Measurements from ENCODE around the gene FARP1.

DNA sequence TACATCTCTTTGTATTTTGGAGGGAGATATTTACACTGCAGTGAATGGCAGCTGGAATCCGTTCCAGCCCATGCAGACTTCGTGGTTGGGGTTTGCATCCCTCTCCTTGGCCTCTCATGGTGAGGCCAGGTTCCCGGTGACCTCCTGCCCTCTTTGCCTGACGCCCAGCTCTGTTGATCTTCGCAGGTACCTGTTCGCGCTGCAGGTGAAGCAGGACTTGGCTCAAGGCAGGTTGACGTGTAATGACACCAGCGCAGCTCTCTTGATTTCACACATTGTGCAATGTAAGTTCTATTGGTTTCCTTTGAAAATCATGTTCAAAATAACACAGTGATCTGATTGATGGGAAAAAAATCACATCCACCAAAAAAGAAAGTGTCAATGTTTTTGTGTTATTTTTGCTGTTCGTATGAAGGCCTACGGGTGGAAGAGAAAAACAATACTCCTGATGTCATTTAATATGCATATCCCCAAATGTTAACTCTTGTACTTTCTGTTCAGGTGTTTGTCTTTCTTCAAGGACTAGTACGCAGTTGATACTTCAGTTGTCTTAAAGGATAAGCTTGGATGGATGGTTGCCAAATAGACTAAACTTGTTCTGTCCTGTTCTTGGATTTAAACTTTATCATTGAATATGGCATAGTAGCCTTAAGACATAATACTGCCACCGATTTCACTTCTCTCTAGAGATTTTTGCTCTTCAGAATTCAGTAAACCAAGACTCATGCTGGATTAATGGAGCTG lies 234.9 kb downstream of the FARP1 start:
- TF ChIP-seq POLR2A (IDR thresholded peaks at IDR 0.05) = no peak
- TF ChIP-seq, protein P1, sequence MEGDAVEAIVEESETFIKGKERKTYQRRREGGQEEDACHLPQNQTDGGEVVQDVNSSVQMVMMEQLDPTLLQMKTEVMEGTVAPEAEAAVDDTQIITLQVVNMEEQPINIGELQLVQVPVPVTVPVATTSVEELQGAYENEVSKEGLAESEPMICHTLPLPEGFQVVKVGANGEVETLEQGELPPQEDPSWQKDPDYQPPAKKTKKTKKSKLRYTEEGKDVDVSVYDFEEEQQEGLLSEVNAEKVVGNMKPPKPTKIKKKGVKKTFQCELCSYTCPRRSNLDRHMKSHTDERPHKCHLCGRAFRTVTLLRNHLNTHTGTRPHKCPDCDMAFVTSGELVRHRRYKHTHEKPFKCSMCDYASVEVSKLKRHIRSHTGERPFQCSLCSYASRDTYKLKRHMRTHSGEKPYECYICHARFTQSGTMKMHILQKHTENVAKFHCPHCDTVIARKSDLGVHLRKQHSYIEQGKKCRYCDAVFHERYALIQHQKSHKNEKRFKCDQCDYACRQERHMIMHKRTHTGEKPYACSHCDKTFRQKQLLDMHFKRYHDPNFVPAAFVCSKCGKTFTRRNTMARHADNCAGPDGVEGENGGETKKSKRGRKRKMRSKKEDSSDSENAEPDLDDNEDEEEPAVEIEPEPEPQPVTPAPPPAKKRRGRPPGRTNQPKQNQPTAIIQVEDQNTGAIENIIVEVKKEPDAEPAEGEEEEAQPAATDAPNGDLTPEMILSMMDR (IDR thresholded peaks at IDR 0.05) = no peak
- no peak for TF ChIP-seq POLR2AphosphoS5 (IDR thresholded peaks at IDR 0.05)

Measured in sigmoid colon (tissue), 4 donors.